Neural cell (in vitro differentiated cells): ENCODE data around the gene ATP6V1B1. TPM values are rescaled to one million over a fixed set of nuclear protein-coding genes. Genes with fewer than 3 reads are reported as not detected.

Experiments used
- H2AFZ ChIP-seq: fragments of 200-600, 300-800 bp; sonication (generic), shearing (Covaris generic); 2 replicates; pipeline ENCODE4 v1.6.0; 2014; ENCODE audit warnings: low read depth, mild to moderate bottlenecking, antibody characterized with exemption, low read length, moderate library complexity
- H3F3A ChIP-seq: fragments of 200-600 bp; shearing (Covaris generic); 2 replicates; pipeline ENCODE4 v1.6.1; 2016; ENCODE audit warnings: mild to moderate bottlenecking, moderate library complexity, mixed read lengths, antibody characterized with exemption, low read length; ENCODE audit not compliant: insufficient read depth, poor library complexity, severe bottlenecking
- H3K27ac ChIP-seq: fragments of 200-600, 300-800 bp; sonication (generic), shearing (Covaris generic); 2 replicates; pipeline ENCODE4 v1.5.1; 2014; ENCODE audit warnings: mild to moderate bottlenecking, low read length, moderate library complexity
- H3K27me3 ChIP-seq: fragments of 300-800, 200-600 bp; sonication (generic), shearing (Covaris generic); 2 replicates; pipeline ENCODE4 v1.6.0; 2014; ENCODE audit warnings: mild to moderate bottlenecking, low read depth, low read length, moderate library complexity; ENCODE audit not compliant: insufficient read depth
- H3K36me3 ChIP-seq: fragments of 300-800, 200-600 bp; sonication (generic), shearing (Covaris generic); 2 replicates; pipeline ENCODE4 v1.5.1; 2014; ENCODE audit warnings: mild to moderate bottlenecking, antibody characterized with exemption, low read length, moderate library complexity; ENCODE audit not compliant: insufficient read depth
- H3K4me2 ChIP-seq: fragments of 300-800, 200-600 bp; sonication (generic), shearing (Covaris generic); 2 replicates; pipeline ENCODE4 v1.6.0; 2014; ENCODE audit warnings: mild to moderate bottlenecking, low read length
- H3K4me3 ChIP-seq: fragments of 300-800, 200-600 bp; sonication (generic), shearing (Covaris generic); 2 replicates; pipeline ENCODE4 v1.5.1; 2014; ENCODE audit warnings: mild to moderate bottlenecking, low read length, moderate library complexity
- H3K79me2 ChIP-seq: fragments of 200-600 bp; shearing (Covaris generic); replicated peaks from 2 replicates; pipeline ENCODE4 v1.6.0; 2014; ENCODE audit warnings: mild to moderate bottlenecking, low read length, moderate library complexity; ENCODE audit not compliant: insufficient read depth
- H3K9ac ChIP-seq: fragments of 300-800, 200-600 bp; sonication (generic), shearing (Covaris generic); 2 replicates; pipeline ENCODE4 v1.6.1; 2016; ENCODE audit warnings: mild to moderate bottlenecking, low read length, mixed read lengths
- H3K9me2 ChIP-seq: fragments of 200-600 bp; shearing (Covaris generic); 2 replicates; pipeline ENCODE4 v1.6.1; 2016; ENCODE audit warnings: mild to moderate bottlenecking, low read length, mixed read lengths; ENCODE audit not compliant: insufficient read depth
- H3K9me3 ChIP-seq: fragments of 200-600, 300-800 bp; sonication (generic), shearing (Covaris generic); 2 replicates; pipeline ENCODE4 v1.6.1; 2016; ENCODE audit warnings: mild to moderate bottlenecking, mixed run types, low read length, moderate library complexity, mixed read lengths
- H4K20me1 ChIP-seq: fragments of 200-600 bp; shearing (Covaris generic); 2 replicates; pipeline ENCODE4 v1.6.1; 2016; ENCODE audit warnings: mild to moderate bottlenecking, mixed run types; ENCODE audit not compliant: insufficient read depth
- MXI1 ChIP-seq: fragments of 450-650 bp; conservative IDR thresholded peaks from 2 replicates; pipeline ENCODE4 v1.6.1; 2014; ENCODE audit warnings: antibody characterized with exemption, mild to moderate bottlenecking; ENCODE audit not compliant: poor library complexity, severe bottlenecking
- POLR2AphosphoS5 ChIP-seq: IDR thresholded peaks from 2 replicates; pipeline ENCODE4 v1.6.1; 2012
- SMC3 ChIP-seq: fragments of 450-650 bp; conservative IDR thresholded peaks from 2 replicates; pipeline ENCODE4 v1.6.1; 2014; ENCODE audit warnings: antibody characterized with exemption, mild to moderate bottlenecking, moderate library complexity; ENCODE audit not compliant: poor library complexity
- TAF1 ChIP-seq: IDR thresholded peaks from 2 replicates; pipeline ENCODE4 v1.6.1; 2012; ENCODE audit warnings: low read depth
- polyA plus RNA-seq: library from polyadenylated mRNA; depleted of rRNA; stranded (reverse); fragments of >200 nt; gene quantifications from 2 replicates; pipeline ENCODE4 v1.2.3, GENCODE V29; 2014
- TF ChIP-seq, protein P1 (sequence below): IDR thresholded peaks from 2 replicates; pipeline ENCODE4 v1.6.1; 2012; ENCODE audit warnings: borderline replicate concordance
- TF ChIP-seq, protein P2 (sequence below): fragments of 450-650 bp; IDR thresholded peaks from 2 replicates; pipeline ENCODE4 v1.5.1; 2014; ENCODE audit warnings: antibody characterized with exemption, mild to moderate bottlenecking, moderate library complexity; ENCODE audit not compliant: poor library complexity, severe bottlenecking

Gene ATP6V1B1
- polyA plus RNA-seq, 1 donor from 2014 or later, result 0.12 TPM

DNA sequence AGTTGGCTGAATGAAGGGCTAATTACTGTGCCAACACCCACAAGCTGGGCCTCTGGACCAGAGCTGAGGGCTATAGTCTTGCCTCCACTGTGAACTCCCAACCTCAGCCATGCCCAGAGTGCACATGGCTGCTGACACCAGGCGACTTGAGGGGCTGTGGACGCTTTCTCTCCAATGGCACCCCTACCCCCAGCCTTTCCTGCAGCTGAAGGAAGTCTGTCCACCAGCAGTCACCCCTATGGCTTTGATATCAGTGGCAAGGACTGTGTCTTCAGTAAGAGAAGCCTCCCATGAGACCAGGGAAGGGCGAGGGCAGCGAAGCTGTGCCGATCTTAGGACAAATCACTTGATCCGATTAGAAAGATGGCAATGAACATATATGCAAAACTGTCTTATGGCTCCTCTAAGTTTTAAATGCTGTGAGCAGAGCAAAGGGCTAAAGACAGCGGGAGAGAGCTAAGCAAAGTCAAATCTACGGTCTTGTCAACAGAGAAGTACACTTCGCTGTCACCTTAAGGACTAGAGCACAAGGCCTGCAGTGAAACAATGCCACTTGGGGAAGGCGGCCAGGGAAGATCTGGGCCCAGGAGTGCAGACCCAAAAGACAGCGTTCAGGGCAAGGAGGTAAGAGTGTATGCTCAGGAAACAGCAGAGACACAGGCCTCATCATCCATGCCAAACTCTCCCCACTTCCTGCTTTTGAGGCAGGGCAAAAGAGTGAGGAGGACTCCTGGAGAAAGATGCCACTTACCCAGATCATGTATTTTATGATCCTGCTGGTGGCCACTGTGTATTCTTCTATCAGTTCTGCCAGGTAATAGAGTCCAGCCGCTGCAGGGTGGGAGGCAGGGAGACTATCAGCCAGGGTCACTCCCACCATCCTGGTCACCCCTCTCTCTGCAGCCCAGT lies 57.5 kb downstream of the ATP6V1B1 start:
- Histone ChIP-seq H3K79me2 (peaks cover 17% of the 10 kb centered on the region), H4K20me1 (no peaks in the 10 kb centered on the region), H3F3A (no peaks in the 10 kb centered on the region), H3K27me3 (no peaks in the 10 kb centered on the region), H2AFZ (no peak overlapping the region), H3K9me3 (no peaks in the 10 kb centered on the region), H3K9ac (peak overlapping the region; percentile 81), H3K4me3 (peak overlapping the region; percentile 99), H3K9me2 (no peaks in the 10 kb centered on the region), H3K36me3 (no peaks in the 10 kb centered on the region), H3K4me2 (peak overlapping the region; percentile 96), H3K27ac (no peak overlapping the region)
- TF ChIP-seq POLR2AphosphoS5 (no peak), TAF1 (no peak), MXI1 (no peak), SMC3 (no peak)
- TF ChIP-seq, protein P1, sequence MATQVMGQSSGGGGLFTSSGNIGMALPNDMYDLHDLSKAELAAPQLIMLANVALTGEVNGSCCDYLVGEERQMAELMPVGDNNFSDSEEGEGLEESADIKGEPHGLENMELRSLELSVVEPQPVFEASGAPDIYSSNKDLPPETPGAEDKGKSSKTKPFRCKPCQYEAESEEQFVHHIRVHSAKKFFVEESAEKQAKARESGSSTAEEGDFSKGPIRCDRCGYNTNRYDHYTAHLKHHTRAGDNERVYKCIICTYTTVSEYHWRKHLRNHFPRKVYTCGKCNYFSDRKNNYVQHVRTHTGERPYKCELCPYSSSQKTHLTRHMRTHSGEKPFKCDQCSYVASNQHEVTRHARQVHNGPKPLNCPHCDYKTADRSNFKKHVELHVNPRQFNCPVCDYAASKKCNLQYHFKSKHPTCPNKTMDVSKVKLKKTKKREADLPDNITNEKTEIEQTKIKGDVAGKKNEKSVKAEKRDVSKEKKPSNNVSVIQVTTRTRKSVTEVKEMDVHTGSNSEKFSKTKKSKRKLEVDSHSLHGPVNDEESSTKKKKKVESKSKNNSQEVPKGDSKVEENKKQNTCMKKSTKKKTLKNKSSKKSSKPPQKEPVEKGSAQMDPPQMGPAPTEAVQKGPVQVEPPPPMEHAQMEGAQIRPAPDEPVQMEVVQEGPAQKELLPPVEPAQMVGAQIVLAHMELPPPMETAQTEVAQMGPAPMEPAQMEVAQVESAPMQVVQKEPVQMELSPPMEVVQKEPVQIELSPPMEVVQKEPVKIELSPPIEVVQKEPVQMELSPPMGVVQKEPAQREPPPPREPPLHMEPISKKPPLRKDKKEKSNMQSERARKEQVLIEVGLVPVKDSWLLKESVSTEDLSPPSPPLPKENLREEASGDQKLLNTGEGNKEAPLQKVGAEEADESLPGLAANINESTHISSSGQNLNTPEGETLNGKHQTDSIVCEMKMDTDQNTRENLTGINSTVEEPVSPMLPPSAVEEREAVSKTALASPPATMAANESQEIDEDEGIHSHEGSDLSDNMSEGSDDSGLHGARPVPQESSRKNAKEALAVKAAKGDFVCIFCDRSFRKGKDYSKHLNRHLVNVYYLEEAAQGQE, result no peak

DNA sequence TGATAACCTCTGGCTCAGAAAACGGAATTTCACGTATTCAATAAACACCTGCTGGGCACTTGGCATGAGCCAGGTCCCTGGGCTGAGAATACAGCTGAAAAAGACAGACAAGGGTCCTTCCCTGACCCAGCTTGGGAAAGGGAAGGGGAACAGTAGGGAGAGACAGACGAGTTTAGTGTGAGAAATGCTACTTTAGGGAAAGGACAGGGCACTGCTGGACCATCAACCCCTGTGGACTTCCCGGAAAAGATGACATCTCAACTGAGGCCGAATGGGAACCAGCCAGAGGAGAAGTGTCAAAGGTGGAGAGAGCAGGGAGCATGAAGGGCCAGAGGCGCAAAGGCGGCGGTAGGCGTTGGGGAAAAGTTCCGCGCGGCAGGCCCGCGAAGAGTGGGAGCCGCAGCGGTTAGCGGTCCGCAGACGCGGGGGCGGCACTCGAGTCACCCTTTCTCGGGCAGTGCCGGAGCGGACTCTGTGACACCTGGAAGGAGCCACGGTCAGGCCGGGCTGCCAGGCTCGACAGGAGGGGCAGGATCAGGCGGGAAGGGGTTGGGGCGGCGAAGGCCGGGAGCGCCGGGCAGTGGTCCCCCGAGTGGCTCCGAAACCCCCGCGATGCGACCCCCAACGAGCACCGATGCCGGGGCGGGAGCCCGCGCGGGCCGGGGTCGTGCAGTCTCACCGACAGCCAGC lies 58.5 kb downstream of the ATP6V1B1 start:
- Histone ChIP-seq H3K27ac (peak overlapping the region; percentile 57), H3F3A (no peaks in the 10 kb centered on the region), H3K4me2 (peak overlapping the region; percentile 96), H4K20me1 (no peaks in the 10 kb centered on the region), H3K4me3 (peak overlapping the region; percentile 99), H3K36me3 (no peaks in the 10 kb centered on the region), H3K79me2 (peaks cover 17% of the 10 kb centered on the region), H3K9me2 (no peaks in the 10 kb centered on the region), H3K27me3 (no peaks in the 10 kb centered on the region), H3K9ac (peak overlapping the region; percentile 81), H2AFZ (peak overlapping the region; percentile 40), H3K9me3 (no peaks in the 10 kb centered on the region)
- TF ChIP-seq, protein P2, sequence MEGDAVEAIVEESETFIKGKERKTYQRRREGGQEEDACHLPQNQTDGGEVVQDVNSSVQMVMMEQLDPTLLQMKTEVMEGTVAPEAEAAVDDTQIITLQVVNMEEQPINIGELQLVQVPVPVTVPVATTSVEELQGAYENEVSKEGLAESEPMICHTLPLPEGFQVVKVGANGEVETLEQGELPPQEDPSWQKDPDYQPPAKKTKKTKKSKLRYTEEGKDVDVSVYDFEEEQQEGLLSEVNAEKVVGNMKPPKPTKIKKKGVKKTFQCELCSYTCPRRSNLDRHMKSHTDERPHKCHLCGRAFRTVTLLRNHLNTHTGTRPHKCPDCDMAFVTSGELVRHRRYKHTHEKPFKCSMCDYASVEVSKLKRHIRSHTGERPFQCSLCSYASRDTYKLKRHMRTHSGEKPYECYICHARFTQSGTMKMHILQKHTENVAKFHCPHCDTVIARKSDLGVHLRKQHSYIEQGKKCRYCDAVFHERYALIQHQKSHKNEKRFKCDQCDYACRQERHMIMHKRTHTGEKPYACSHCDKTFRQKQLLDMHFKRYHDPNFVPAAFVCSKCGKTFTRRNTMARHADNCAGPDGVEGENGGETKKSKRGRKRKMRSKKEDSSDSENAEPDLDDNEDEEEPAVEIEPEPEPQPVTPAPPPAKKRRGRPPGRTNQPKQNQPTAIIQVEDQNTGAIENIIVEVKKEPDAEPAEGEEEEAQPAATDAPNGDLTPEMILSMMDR, result no peak
